GM18511 (cell line): Measurements from ENCODE around the gene ZNF362.
"Not testable (repeated sequence)": the region's sequence is repeated elsewhere in the genome, so short reads cannot be mapped to it uniquely, and the experiment has no call there.

Source experiments
- ATAC-seq: cut with Tn5 transposase; IDR thresholded peaks from one replicate; pipeline ENCODE4 v1.9.1; 2021; ENCODE audit warnings: mild to moderate bottlenecking, moderate library complexity; ENCODE audit not compliant: unreplicated experiment

ZNF362 gene

DNA sequence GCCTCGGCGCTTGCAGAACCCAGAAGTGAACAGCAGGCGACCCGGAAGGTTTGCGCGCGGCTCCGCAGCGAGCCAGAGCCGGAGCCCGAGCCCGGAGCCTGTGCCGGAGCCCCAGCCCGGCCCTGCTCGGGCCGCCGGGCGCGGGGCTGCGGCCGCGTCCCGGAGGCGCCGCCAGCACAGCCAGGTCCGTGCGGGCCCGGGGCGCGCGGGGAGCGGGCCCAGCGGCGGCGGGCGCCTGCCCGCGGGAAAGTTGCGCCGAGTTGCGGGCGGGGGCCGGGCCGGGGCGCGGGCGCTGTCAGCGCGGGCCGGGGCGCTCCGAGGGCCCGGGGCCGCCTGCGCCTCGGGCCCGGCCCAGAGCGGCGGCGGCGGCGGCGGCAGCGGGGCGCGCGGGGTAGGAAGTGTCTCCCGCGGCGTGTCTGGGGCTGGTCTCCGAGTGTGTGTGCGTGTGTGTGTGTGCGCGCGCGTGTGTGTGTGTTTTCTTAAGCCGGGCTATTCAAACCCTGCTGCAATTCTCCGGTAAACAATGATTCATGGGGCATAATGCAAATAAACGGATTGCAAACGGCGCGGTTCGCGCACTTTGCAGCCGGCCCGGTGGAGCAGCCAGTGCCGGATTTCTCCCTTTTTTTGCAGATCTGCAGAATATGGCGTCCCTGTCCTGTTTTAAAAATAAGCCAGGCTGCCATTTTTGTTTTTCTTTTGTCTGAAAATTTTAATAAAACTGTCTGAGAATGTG lies at the start of gene ZNF362:
TSS of gene ZNF362 (plus strand) at position 22 of the 736 bp plus-strand sequence. CDS start 14,083 bp downstream, outside the sequence.
- peak; percentile 67 for ATAC-seq

DNA sequence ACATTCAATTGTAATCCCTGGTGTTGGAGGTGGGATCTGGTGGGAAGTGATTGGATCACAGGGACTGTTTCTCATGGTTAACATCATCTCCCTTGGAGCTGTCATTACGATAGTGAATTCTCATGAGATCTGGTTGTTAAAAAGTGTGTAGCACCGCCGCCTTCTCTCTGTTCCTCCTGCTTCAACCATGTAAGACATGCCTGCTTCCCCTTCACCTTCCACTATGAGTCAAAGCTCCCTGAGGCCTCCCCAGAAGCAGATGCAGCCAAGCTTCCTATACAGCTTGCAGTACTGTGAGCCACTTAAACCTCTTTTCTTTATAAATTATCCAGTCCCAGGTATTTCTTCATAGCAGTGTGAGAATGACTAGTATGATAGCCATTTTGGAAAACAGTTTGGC lies 44.3 kb upstream of the ZNF362 start:
- ATAC-seq, result no peak

DNA sequence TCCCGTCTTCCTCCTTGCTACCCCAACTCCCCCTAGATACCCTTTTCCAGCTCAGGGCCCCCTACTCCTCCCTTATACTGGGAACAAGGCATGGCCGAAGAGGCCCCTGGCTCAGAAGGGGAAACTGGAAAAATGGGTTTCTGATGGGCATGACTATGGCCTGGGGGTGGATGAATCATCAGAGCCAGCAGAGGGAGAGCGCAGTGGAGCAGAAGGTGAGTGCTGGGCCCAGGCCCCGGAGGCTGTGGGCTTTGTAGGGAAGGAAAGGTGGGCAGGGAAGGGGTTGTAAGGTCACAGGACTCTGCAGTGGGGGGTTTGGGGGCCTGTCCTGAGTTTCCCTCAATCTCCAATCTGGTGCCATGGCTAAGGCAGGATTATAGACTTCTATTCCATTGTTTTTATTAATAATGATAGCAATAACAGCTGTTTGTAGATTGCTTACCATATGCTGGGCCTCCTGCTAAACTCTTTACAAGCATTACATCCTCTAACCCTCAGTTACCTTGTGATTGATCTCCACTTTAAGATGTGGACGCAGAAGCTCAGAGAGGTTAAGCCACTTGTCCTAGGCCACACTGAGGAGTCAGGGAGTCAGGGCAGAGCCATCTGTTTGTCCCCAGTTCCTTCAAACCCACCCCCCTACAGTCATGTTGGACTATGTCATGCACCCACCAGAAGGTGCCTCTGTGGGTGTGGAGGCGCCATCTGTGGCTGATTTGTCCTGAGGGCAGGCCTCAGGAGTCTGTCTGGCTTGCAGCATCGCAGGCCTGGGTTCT lies 36.2 kb upstream of the ZNF362 start:
- ATAC-seq, result no peak

GRCh38 chr1:33220676-33221384 lies 35.5 kb upstream of the ZNF362 start:
- no peak for ATAC-seq

- ATAC-seq, result no peak
These were observed 34.9 kb upstream of the ZNF362 start for GRCh38 chr1:33221385-33221758.

DNA sequence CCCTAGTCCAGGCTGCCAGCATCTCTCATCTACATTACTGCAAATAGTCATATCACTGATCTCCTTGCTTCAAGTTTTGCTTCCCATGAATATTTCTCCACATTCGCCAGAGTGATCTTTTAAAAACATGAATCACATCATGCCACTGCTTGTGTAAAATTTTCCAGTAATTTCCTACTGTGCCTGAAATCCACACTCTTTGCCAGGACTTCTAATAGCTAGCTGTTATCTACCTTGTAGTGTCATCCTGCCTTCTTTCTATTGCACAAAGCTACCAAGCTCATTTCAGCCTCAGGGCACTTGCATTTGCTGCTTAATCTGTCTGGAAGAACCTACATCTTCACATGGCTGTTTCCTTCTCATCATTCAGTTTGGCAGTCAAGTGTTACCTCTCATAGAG lies 33.9 kb upstream of the ZNF362 start:
- ATAC-seq, result no peak

DNA sequence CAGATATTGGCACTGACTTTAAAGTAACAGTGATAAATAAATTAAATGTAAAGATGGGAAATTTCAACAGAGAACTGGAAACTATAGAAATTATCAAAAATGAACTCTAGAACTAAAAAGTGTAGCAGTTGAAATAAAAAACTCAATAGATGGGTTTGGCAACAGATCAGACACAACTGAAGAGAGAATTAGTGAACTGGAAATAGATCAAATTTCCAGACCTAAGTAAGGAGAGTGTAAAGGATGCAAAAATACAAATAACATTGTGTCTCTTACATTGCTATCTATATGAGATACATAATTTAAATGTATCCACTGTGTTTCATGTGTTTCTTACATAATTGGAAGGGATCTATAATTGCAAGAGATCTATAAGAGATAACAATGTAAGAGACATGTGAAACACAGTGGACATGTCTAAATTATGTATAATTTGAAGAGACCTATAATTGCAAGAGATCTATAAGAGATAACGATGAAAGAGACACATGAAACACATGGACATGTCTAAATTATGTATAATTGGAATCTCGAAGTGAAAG lies 32.1 kb upstream of the ZNF362 start:
- no peak for ATAC-seq

- ATAC-seq, result no peak
These were observed 30.7 kb upstream of the ZNF362 start for GRCh38 chr1:33225586-33225985.

GRCh38 chr1:33228935-33229487 lies 27.3 kb upstream of the ZNF362 start:
- ATAC-seq, result no peak

GRCh38 chr1:33231166-33231565 lies 25.1 kb upstream of the ZNF362 start:
- ATAC-seq, result no peak

- ATAC-seq, result no peak
These were observed 23.6 kb upstream of the ZNF362 start for GRCh38 chr1:33232716-33233115.

DNA sequence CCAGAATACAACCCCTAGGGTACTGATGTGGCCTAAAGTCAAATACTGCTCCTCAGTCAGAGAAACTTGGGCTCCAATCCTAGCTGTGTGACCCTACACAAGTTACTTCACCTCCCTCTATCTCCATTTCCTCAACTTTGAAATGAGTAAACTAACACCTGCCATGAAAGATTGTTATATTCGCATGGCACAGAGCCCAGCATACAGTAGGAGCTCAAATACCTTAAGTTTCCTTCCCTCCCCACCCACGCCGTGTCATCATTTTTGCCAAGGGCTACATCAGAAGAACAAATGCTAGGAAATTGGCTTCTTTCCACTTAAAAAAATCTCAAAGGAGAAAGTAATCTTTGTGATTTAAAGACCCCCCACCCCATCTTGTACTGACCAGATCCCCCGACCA lies 22.2 kb upstream of the ZNF362 start:
- ATAC-seq, result no peak

- no peak for ATAC-seq
These were observed 21.7 kb upstream of the ZNF362 start for GRCh38 chr1:33234588-33234990.

- ATAC-seq, result no peak
These were observed 20.8 kb upstream of the ZNF362 start for GRCh38 chr1:33235521-33235920.

GRCh38 chr1:33236498-33236897 lies 19.8 kb upstream of the ZNF362 start:
- ATAC-seq, result no peak

- ATAC-seq, result no peak
These were observed 18.7 kb upstream of the ZNF362 start for GRCh38 chr1:33237579-33237978.

DNA sequence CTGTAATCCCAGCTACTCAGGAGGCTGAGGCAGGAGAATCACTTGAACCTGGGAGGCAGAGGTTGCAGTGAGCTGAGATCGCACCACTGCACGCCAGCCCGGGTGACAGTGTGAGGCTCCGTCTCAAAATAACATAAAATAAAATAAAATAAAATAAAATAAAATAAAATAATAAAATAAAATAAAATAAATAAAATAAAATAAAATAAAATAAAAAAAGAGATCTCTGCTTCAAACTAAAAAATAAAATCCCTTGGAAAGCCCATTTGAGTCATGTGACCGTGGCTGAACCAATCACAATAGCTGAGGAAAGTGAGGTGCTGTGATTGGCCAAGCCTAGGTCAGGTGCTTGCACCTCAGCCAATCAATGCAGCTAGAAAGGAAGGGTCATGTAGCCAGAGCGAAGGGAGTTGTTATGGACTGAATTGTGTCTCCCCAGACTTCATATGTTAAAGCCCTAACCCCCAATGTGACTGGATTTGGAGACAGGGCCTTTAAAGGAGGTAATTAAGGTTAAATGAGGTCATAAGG lies 18.0 kb upstream of the ZNF362 start:
- ATAC-seq, result not testable (repeated sequence)

- not testable (repeated sequence) for ATAC-seq
These were observed 16.9 kb upstream of the ZNF362 start for GRCh38 chr1:33239410-33239809.

DNA sequence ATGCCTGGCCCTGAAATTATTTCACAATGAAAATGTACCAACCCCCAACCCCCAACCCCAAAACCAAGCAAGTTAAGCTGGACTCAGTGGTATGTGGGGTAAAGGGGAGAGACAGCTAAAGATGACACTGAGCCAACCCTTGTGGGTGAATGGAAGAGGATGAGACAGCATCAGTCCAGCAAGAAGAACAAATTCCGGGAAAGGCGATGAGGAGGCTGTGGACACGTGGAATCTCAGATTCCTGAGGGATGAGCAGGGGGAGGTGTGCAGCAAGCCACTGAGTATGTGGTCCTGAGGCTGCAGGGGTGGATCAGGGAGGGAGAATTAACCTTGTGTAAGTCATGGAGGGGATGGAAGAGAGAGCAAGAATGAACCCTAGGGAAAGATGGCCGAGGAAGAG lies 14.4 kb upstream of the ZNF362 start:
- no peak for ATAC-seq

GRCh38 chr1:33242652-33243051 lies 13.6 kb upstream of the ZNF362 start:
- ATAC-seq, result no peak
